Liver (tissue), 3 donors: ENCODE results near the gene DCDC2B.

Experiments
- CTCF ChIP-seq: fragments of 150-350 bp; IDR thresholded peaks from 2 replicates; pipeline ENCODE4 v1.5.1; 2017; ENCODE audit warnings: improper control_type of control experiment, low read depth, low read length; ENCODE audit not compliant: missing input control
- MAX ChIP-seq: IDR thresholded peaks from 2 replicates; pipeline ENCODE4 v1.6.1; 2016; ENCODE audit warnings: antibody characterized with exemption
- RAD21 ChIP-seq, 2 donors: IDR thresholded peaks; 2 replicates each; pipeline ENCODE4 v1.6.1; 2016; ENCODE audit warnings: antibody characterized with exemption in 2 of 2, mild to moderate bottlenecking in 2 of 2
- SP1 ChIP-seq: IDR thresholded peaks from 2 replicates; pipeline ENCODE4 v1.6.1; 2018; ENCODE audit warnings: antibody characterized with exemption, mild to moderate bottlenecking
- donor health status: healthy.
- donor health status: healthy.

GRCh38 chr1:32228771-32229170, 19.9 kb downstream of the DCDC2B start:
- TF ChIP-seq MAX (no peak), SP1 (no peak), CTCF (no peak), RAD21 (IDR thresholded peaks at IDR 0.05) (no peak)
